Glomerular endothelial cell (primary cell): ENCODE results near the gene HHATL. TPM values are rescaled to one million over a fixed set of nuclear protein-coding genes. Genes with fewer than 3 reads are reported as not detected.

Source experiments
- DNase-seq: peaks from one replicate; pipeline ENCODE4 v3.0.0-alpha.2; 2011; ENCODE audit warnings: low read depth, low spot score; ENCODE audit errors: extremely low read depth
- total RNA-seq: library from RNA; depleted of rRNA; stranded (reverse); fragments of >200 nt; gene quantifications from 2 replicates; pipeline ENCODE4 v1.2.3, GENCODE V29; 2015

Gene HHATL
- total RNA-seq, 1 donor from 2014 or later, result not detected

DNA sequence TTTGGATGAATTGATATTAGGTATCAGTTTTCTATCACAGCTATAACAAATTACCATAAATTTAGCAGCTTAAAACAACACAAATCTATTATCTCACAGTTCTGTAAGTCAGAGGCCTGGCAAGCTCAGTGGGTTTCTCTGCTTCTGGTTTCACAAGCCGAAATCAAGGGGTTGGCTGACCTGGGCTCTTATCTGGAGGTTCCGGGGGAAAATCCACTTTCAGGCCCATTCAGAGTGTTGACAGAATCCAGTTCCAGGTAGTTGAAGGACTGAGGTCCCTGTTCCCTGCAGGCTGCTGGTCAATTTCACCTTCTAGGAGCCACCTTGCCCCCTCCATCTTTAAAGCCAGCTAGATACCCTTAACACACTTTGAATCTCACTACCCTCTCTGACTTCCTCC is 11.1 kb upstream of the HHATL start:
- no peak for DNase-seq

DNA sequence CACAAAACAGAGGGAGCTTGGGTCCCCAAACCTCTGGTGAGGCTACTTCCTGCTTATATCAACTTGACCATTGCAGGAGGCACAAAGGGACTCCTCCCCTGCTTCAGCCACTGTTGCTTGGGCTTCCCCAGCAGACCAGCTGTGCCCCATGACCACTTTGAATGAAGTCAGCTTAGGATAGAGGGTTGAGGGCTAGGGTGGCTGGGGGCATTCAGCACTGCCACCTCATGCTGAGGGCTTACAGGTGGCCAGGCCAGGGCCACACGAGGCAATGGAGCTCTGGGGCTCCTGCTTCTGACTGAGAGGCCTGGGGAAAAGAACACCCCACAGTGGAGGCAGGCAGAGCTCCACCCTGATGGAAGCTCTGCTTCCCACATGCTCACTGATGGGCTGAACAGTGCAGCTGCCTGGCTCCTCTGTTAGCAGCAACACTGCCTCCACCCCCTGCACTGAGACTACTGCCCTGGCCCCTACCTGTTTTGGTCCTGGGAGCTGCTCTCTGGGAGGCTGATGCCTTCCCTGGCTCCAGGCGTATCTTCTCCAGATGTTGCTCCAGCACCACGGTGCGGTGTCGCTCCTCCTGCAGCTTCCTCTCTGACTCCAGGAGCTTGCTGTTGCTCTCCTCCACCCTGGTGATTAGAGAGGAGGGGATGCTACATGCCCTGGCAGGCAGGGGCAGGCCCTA is 10.2 kb upstream of the HHATL start:
- no peak for DNase-seq

DNA sequence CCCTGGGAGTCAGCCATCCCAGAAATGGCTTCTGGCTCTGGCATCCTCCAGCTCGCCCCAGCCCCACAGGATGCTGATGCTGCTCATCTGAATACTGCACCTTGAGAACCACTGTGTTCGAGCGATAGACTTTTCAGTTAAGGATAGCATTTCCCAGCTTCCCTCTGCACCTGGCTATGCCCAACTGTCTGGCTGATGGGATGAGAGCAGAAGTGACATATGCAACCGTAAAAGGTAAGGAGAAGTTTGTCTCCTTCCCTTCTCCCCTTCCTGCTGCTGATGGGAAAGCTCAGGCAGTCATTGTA is 9.7 kb upstream of the HHATL start:
- DNase-seq, result no peak

DNA sequence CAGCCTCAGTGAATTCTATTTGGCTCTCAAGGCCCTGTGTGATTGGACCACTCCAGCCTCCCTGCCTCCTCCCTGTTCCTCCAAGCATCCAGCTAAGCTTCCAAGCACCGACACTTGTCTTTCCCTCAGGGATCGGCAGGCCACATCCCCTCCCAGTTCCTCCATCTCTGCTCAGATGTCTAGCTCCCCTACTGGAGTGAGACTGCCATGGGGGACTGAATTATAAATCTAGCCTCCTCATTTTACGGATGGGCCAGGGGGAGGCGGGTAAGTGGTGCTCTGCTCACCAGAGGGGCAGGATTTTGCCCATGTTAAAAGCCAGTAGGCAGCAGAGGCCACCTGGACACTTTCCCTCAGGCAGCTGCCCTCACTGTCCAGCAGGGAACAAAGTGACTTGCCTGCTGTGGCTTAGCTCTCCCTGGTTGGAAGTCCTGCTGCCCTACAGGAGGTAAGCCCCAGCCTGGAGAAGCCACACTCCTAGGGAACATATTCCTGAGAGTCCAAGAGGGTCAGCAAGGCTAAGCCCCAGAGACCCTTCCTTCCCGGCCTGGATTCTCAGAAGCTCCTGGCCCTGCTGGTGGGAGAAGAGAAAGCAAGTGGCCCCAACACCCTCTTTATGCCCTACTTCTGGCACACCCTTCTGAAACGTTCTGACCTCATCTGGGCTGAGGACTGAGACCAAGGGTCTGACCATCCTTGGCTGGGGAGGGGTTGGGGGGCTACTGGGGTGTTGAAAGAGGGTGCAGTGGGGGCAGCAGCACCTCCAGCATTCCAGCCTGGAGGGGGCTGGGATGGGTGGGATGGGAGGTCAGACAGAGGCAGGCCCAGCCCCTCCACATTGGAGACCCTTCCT is 9.1 kb upstream of the HHATL start:
- no peak for DNase-seq

DNA sequence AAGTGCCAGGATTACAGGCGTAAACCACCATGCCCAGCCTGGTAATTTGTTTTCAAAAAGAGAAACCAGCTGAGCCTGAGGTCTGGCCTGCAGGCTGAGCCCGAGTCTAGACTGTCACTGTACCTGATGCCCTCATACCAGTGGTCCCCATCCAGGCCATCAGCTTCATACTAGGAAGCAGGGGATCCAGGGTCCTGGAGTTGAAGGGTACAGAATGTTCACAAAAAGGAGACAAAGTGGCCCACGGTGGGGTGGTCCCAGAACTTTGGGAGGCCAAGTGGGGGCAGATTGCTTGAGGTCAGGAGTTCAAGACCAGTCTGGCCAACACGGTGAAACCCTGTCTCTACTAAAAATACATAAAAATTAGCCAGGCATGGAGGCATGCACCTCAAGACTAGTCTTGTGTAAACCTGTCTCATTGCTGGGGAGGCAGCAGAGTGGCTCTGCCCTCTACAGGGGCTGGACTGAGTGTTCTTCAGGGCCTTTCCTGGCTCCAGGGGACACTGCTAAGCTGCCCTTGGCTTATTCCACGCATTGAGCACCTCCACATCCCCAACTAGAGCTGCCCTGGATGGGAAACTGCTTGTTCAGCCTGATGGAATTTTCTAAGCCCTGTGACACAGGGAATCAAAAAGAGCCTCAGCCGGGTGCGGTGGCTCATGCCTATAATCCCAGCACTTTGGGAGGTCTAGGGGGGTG is 7.9 kb upstream of the HHATL start:
- no peak for DNase-seq

DNA sequence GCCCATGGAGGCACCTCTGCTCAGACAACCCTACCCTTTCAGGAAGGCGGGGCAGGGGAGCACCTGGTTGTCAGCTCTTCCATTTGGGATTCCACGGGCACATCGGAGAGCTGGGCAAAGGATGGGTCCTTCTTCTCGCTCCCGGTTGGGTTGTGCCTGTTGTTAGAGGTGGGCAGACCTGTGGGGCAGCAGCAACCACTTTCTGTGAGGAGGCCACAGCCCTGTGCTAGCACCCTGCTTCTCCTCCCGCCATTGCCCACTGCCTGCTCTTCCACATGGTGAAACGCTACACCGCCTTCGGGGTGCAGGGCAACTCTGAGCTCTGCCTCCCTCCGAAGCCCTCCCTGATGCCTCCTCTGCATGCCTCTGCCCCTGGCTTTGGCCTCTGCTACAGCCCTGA is 7.0 kb upstream of the HHATL start:
- DNase-seq, result no peak

DNA sequence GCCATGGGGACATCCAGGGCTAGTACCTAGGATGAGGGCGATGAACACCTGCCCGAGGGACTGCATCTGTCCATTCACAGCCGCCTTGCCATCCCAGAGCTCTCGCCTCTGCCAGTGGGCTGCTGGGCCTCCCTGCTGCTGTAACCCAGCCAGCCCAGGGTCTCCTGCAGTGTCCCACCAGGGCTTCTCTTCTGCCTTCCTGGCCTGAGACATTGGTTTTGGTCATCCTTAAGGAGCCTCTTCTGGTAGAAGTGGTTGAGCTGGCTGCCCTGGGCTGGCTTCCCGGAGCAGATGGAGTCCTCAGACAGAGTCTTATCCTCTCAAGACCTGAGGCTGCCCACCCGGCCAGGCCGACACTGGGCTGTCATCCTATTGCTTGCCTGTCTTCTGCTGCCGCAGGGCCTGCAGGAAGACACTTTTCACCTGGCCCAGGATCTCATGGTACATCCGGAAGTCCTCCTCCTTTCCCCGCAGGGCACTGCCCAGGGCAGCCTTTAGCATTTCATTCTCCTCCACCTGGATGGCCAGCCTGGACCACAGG is 6.1 kb upstream of the HHATL start:
- DNase-seq, result no peak

DNA sequence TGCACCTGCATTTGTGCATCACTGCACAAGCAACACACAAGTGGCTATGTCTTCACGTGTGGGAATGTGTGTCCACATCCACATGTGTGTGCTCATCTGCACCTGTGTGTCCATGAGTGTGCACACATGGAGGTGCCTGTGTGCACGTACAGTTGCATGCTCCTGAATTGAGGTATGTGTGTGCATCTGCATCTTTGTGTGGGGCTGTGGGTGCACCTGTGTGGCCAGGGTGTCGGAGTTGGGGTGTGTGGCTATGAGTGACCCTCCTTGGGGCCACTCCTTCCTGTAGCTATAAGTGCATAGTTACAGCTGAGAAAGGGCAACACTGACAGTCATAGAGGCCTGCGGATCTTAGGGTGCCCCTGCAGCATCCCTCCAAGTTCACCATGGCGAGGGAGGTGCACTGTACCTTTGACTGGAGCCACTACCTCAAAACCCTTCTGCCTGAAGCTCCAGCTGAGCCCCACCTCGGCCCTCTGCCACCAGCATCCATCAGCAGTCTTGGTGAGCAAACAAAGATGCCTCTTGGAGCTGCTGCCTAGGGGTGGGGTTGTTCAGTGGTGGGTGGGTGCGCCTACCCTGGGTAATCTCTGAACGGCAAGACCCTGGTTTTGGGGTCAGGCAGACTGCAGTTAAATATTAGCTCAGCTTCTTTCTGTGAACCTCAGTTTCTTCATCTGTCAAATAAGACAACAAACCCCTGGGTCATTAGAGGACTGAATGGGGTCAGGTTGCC is 5.2 kb upstream of the HHATL start:
- DNase-seq, result no peak

DNA sequence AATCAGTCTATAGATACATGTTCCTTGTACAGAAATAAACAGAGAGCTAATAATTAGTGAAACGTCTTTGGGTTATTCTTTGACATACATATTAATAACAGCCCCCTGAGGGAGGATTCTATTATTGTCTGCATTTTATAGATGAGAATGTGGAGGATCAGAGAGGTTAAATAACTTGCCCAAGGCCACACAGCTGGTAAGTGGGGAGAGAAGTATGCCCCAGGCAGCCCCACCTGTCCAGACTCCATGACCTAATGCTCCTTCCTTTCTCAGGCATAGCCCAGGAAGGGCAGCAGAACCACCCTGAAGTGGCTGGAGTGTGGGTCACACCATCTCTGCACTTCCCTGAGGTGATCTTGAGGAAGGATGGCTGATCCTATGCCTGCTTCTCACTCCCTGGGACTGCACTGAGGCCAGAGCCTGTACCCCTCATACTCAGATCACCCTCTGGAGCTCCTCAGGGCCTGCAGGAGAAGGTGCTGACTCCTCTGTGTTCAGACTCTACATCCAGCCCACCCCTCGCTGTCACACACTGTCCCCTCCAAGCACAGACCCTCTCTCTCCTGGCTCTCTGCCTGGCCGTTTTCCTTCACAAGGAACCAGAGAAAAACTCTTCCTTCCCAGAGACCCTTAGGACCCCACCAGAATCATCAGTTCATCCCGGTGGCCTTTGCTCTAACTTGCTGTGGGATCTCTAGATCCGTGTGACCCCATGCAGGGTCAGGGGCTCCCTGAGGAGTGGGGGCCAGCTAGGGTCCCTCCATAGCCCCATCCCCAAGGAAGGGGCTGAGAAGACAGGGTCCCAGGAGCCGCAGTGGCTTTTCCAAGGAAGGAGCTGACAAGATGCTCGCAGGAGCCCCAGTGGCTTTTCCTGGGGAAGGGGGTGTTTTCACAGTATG is 4.4 kb upstream of the HHATL start:
- DNase-seq, result no peak

DNA sequence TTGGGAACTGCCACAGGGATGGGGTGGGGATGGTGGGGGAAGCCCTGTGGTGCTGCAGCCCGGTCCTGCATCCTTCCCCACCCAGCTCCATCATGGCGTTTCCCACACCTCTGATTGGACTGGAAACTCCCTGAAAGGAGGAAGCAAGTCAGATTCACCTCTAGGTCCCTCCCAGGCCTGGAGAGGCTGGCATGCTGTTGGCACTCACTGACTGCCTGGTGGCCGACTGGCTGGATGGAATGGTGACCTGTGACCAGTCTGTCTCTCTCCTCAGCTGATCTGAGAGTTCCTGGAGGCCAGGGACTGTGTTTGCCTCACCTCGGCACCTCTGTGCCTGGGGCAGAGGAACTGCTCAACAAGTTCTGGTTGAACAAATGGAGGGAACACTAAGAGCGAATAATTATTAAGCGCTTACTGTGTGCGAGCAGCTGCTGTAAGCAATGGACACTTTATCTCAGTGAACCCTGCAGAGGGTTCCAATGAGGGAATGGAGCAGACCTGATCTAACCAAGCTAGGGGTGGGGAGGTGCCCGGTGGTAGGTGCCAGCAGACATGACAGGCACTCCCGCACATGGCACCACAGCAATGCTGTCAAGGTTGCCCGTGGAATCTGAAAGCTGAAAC is 3.5 kb upstream of the HHATL start:
- no peak for DNase-seq

DNA sequence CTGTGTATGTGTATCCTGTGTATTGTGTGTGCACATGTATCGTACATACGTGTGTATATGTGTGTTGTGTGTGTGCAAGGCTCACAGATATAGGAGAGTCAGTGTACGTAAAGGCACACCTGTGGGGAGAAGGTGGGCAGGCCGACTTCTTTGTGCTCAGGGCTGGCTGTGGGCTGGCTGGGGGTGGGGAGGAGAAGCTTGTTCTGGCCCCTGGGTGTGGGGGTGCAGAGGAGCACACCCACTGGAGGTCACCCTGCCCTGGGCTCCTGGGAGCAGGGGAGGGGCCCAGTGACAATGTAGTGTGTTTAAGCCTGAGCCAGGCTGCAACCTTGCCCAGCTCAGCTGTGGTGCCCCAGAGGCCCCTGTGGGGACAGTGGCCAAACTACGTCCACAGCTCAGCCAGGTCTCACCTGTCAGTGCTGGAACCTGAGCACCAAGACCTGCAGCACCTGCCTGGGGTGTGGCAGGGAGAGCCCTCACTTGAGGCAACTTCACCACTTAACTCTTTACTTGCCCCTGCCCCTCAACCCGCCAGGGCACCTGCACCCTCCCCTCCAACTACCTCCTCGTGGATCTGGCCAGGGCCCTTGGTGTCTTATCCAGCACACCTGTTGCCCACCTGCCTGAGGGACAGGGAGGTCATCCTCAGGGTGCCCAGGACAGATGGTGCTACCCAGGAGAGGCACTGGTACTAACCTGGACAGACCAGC is 2.6 kb upstream of the HHATL start:
- DNase-seq, result no peak

DNA sequence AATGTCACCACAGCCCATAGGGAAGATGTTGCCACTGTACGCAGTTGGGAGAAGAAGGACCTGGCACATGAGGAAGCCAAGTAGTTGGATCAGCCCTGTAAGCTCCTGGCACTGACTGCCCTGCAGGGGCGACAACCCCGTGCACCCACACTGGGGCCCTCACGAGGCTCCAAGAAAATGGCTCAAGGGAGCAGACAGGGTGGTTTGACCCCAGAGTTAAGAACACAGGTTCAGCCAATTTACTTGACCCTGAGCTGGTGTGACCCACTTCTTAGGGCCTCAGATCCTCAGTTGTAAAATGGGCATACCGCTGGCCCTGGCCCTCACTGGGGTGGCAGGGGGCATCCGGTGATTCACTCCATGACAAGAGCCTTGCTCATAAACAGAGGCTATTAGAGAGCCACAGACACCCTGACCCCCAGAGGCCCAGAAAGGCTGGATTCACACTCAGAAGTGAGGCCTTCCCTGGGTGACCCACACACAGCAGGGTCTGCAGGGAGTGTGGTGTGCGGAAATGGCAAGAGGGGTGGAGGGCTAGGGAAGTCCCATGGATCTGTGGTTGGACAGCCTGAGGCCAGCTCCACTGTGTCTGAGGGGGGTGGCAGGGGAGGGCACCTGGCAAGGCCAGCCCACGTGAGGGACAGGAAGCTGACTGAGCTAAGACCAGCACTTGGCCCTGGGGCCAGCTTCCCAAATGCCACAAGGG is 1.7 kb upstream of the HHATL start:
- DNase-seq, result no peak

DNA sequence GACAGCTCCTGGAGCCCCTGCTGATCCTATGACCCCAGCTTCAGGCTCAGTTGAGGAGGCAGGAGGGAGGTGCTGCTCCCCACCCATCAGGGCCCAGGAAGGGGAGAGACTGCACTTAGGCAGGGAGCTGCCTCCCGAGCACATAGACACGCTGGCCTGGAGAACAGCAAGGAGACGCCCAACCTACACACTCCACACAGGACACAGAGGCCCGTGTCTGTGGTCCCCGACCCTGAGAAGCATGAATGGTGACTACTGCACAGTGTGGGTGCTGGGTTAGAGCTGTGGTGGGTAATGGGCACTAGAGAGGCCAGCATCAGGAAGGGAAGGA is 1.1 kb upstream of the HHATL start:
- no peak for DNase-seq

DNA sequence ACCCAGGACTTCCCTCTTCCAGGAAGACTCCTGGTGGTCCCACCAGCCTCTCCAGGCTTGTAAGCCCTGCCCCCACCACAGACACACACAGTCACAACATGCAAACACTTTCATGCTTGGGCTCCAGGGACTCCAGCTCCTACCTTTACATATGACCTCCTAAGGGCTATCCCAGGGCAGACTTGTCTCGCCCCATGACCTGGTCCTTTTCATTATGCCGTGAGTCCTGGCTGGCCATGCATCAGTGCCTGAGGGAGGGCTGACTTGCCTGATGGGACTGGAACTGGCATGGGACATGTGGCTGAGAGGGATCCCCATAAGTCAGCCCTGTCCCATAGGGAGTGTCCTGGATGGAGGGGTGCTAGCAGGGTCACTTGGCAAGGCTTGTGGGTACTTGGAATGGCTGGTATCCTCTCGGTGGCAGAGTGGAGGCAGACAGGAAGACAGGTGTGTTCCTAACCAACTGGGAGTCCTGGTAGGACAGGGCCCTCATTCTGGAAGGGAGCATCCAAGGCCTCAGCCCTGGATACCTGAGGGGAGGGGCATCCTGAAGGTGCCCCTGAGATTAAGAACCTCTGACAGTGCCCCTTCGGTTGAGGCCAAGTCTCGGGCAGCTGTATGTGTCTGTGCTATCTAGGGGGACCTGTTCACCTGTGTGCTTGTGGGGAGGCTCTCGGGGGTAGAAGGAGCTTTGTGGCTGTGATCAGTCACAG is 540 bp upstream of the HHATL start:
- no peak for DNase-seq

DNA sequence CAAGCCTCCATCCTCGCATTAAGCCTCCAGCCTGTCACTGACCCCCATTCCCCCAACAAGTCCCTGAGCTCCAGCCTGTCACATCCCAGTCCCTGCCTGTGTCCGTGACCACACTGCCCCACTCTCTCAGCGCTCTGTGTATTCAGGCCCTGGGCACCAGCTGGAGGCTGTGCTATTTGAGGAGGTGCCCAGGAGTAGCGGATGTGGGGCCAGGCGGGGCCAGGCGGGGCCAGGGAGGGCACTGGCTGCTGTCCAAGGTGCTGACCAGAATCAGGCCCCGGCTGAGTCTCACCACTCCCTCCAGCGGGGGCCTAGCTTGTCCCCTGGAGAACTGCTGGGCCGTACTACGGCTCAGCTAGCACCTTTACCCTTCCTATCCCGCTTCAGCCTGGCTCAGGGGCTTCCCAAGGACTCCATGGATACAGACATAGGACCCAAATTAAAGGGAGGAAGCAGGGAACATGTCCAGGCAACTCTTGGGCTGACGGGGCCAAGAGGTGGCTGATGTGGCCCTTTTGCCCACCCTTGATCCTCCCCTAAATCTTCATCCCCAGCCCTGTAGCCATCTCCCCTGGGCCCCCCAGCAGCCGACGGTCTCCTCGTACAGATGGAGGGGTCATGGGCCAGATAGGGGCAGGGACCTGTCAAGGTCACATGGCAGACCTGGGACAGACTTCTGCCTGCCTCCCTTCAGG is 1.1 kb downstream of the HHATL start:
- no peak for DNase-seq

DNA sequence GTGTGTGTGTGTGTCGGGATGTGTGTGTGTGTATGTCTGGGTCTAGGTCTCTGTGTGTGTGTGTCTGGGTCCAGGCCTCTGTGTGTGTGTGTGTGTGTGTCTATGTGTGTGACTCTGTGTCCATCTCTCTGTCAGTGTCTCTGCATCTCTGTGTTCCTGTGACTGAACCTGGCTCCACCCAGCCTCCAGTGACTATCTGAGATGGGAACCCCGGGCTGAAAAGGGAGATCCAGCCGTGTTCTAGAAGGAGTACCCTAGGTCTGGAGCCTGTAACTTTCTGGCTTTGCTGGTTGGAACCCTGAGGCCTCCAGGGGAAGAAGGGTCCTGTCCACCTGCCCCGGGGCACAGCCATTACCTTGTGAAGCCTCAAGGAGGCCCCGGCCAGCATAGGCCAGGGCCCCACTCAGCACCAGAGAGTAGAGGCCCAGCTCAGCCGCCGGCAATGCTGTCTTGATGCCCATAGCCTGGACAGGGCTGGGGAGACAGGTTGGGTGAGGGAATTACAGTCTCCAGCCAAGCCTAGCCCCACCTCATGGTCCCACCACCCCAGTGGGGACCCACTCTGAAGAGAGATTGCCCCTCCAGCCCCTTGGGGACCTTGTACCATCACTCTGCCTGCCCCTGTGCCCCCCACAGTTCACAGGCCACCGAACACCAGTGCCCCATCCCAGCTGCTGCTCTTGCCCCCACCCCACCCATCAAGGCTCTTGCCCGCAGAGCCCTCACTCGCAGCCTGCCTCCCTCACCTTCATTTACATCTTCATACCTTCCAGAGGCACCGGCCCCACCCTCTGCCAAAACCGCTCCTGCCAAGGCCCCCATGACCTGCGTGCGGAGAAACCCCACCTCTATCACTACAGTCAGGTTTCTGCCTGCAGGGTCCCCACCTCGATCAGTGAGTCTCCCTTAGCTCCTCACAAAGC is 2.0 kb downstream of the HHATL start:
- DNase-seq, result no peak
